Gastroesophageal sphincter (tissue), 3 donors: ENCODE data around the gene C5.

Experiments
- EP300 ChIP-seq: sonication (generic); formaldehyde crosslinking; IDR thresholded peaks from one replicate; pipeline ENCODE4 v1.6.1; 2017; ENCODE audit warnings: antibody characterized with exemption, mild to moderate bottlenecking
- POLR2A ChIP-seq, 2 donors: fragments of 450-650 bp; IDR thresholded peaks; one replicate each; pipeline ENCODE4 v1.6.1; 2017; ENCODE audit warnings: antibody characterized with exemption in 2 of 2, mild to moderate bottlenecking in 2 of 2, moderate library complexity in 1 of 2
- POLR2AphosphoS5 ChIP-seq: sonication (generic); formaldehyde crosslinking; IDR thresholded peaks from one replicate; pipeline ENCODE4 v1.6.1; 2017; ENCODE audit warnings: antibody characterized with exemption
- TF ChIP-seq, protein P1 (sequence below), 4 experiments: fragments of 200-600 bp in 2 of 4; fragments of 450-650 bp in 2 of 4; sonication (generic) in 1 of 4; IDR thresholded peaks; one replicate each; pipeline ENCODE4 v1.5.1; 2017 to 2019; ENCODE audit warnings: antibody characterized with exemption in 4 of 4, mild to moderate bottlenecking in 2 of 4, moderate library complexity in 2 of 4

GRCh38 chr9:121085661-121086060, 35.6 kb upstream of the C5 start:
- TF ChIP-seq, protein P1, sequence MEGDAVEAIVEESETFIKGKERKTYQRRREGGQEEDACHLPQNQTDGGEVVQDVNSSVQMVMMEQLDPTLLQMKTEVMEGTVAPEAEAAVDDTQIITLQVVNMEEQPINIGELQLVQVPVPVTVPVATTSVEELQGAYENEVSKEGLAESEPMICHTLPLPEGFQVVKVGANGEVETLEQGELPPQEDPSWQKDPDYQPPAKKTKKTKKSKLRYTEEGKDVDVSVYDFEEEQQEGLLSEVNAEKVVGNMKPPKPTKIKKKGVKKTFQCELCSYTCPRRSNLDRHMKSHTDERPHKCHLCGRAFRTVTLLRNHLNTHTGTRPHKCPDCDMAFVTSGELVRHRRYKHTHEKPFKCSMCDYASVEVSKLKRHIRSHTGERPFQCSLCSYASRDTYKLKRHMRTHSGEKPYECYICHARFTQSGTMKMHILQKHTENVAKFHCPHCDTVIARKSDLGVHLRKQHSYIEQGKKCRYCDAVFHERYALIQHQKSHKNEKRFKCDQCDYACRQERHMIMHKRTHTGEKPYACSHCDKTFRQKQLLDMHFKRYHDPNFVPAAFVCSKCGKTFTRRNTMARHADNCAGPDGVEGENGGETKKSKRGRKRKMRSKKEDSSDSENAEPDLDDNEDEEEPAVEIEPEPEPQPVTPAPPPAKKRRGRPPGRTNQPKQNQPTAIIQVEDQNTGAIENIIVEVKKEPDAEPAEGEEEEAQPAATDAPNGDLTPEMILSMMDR (IDR thresholded peaks at IDR 0.05), result no peak
- TF ChIP-seq EP300 (no peak), POLR2A (IDR thresholded peaks at IDR 0.05) (no peak), POLR2AphosphoS5 (no peak)
